GM23338 (cell line): ENCODE measurements around the gene TNNT3. TPM values are rescaled to one million over a fixed set of nuclear protein-coding genes. Genes with fewer than 3 reads are reported as not detected.

Experiments used
- ATAC-seq: fragments of 200-7000 bp; cut with Tn5 transposase; 3 replicates; pipeline ENCODE4 v1.9.1; 2020
- DNase-seq: peaks from one replicate; pipeline ENCODE4 v3.0.0-alpha.2; 2015; ENCODE audit warnings: low spot score
- H2AFZ ChIP-seq: fragments of 200-600 bp; sonication (generic); 2 replicates; pipeline ENCODE4 v1.8.0; 2016; ENCODE audit warnings: antibody characterized with exemption, mild to moderate bottlenecking, moderate library complexity
- H3F3A ChIP-seq: fragments of 200-600 bp; sonication (generic); replicated peaks from 2 replicates; pipeline ENCODE4 v1.8.0; 2017; ENCODE audit warnings: antibody characterized with exemption, mixed run types, low read depth
- H3K27ac ChIP-seq: fragments of 200-600 bp; sonication (generic); 2 replicates; pipeline ENCODE4 v1.6.1; 2016; ENCODE audit warnings: low read depth
- H3K27me3 ChIP-seq: fragments of 200-600 bp; sonication (generic); 2 replicates; pipeline ENCODE4 v1.8.0; 2016; ENCODE audit warnings: mild to moderate bottlenecking, mixed run types, moderate library complexity; ENCODE audit not compliant: insufficient read depth
- H3K36me3 ChIP-seq: fragments of 200-600 bp; sonication (generic); 2 replicates; pipeline ENCODE4 v1.8.0; 2016; ENCODE audit warnings: mild to moderate bottlenecking; ENCODE audit not compliant: insufficient read depth
- H3K4me1 ChIP-seq: fragments of 200-600 bp; sonication (generic); 2 replicates; pipeline ENCODE4 v1.8.0; 2016; ENCODE audit warnings: mild to moderate bottlenecking, moderate library complexity; ENCODE audit not compliant: insufficient read depth
- H3K4me2 ChIP-seq: fragments of 200-600 bp; sonication (generic); 2 replicates; pipeline ENCODE4 v1.7.1; 2017; ENCODE audit warnings: mixed run types
- H3K4me3 ChIP-seq: fragments of 200-600 bp; sonication (generic); 2 replicates; pipeline ENCODE4 v1.6.1; 2016; ENCODE audit warnings: mixed run types
- H3K79me2 ChIP-seq: fragments of 200-600 bp; sonication (generic); replicated peaks from 2 replicates; pipeline ENCODE4 v1.8.0; 2017; ENCODE audit warnings: mild to moderate bottlenecking; ENCODE audit not compliant: insufficient read depth
- H3K9me2 ChIP-seq: fragments of 200-600 bp; sonication (generic); 2 replicates; pipeline ENCODE4 v1.8.0; 2017; ENCODE audit not compliant: insufficient read depth
- H4K20me1 ChIP-seq: fragments of 200-600 bp; sonication (generic); replicated peaks from 2 replicates; pipeline ENCODE4 v1.8.0; 2017; ENCODE audit warnings: mild to moderate bottlenecking; ENCODE audit not compliant: insufficient read depth
- H3K27ac Mint-ChIP-seq: 2 replicates; pipeline ENCODE4 v1.8.0; 2020; ENCODE audit warnings: inconsistent platforms, mild to moderate bottlenecking, moderate library complexity, mixed read lengths
- H3K27me3 Mint-ChIP-seq: 3 replicates; pipeline ENCODE4 v1.8.0; 2022; ENCODE audit warnings: low read depth, mild to moderate bottlenecking, moderate library complexity, mixed read lengths, inconsistent platforms; ENCODE audit not compliant: insufficient read depth, poor library complexity
- H3K36me3 Mint-ChIP-seq: 3 replicates; pipeline ENCODE4 v1.8.0; 2021; ENCODE audit warnings: low read depth, mild to moderate bottlenecking, inconsistent platforms, moderate library complexity, mixed read lengths
- H3K4me1 Mint-ChIP-seq: 3 replicates; pipeline ENCODE4 v1.8.0; 2020; ENCODE audit warnings: mild to moderate bottlenecking, inconsistent platforms, mixed read lengths
- H3K4me3 Mint-ChIP-seq: 3 replicates; pipeline ENCODE4 v1.8.0; 2021; ENCODE audit warnings: moderate library complexity, mild to moderate bottlenecking, inconsistent platforms, mixed read lengths
- H3K9me3 Mint-ChIP-seq: 3 replicates; pipeline ENCODE4 v1.8.0; 2020; ENCODE audit warnings: moderate library complexity, mild to moderate bottlenecking, inconsistent platforms, mixed read lengths
- CREB1 ChIP-seq: fragments of 250-450 bp; sonication (Bioruptor Pico); IDR thresholded peaks from 2 replicates; pipeline ENCODE4 v1.5.0; 2020; ENCODE audit warnings: low read depth, mild to moderate bottlenecking, moderate library complexity
- EZH2 ChIP-seq: fragments of 200-600 bp; sonication (generic); IDR thresholded peaks from one replicate; pipeline ENCODE4 v1.8.0; 2017; ENCODE audit warnings: antibody characterized with exemption, mild to moderate bottlenecking, low read depth; ENCODE audit not compliant: unreplicated experiment
- JUNB ChIP-seq: IDR thresholded peaks from one replicate; pipeline ENCODE4 v1.6.1; 2016; ENCODE audit warnings: antibody characterized with exemption; ENCODE audit not compliant: unreplicated experiment
- NANOG ChIP-seq: IDR thresholded peaks from 2 replicates; pipeline ENCODE4 v1.6.1; 2016; ENCODE audit warnings: antibody characterized with exemption, borderline replicate concordance
- POLR2AphosphoS5 ChIP-seq: IDR thresholded peaks from 2 replicates; pipeline ENCODE4 v1.6.1; 2016; ENCODE audit warnings: antibody characterized with exemption, low read depth
- REST ChIP-seq: IDR thresholded peaks from one replicate; pipeline ENCODE4 v1.6.1; 2018; ENCODE audit warnings: antibody characterized with exemption; ENCODE audit not compliant: unreplicated experiment
- STAT1 ChIP-seq: IDR thresholded peaks from one replicate; pipeline ENCODE4 v1.6.1; 2016; ENCODE audit warnings: antibody characterized with exemption; ENCODE audit not compliant: unreplicated experiment
- ZNF114 ChIP-seq: fragments of 250-450 bp; sonication (Bioruptor Pico); IDR thresholded peaks from 2 replicates; pipeline ENCODE4 v1.5.0; 2020; ENCODE audit warnings: mild to moderate bottlenecking, moderate library complexity
- ZNF331 ChIP-seq: fragments of 250-450 bp; sonication (Bioruptor Pico); IDR thresholded peaks from 2 replicates; pipeline ENCODE4 v1.5.0; 2020; ENCODE audit warnings: low read depth, mild to moderate bottlenecking, moderate library complexity
- ZNF462 ChIP-seq: fragments of 250-450 bp; sonication (Bioruptor Pico); IDR thresholded peaks from 2 replicates; pipeline ENCODE4 v1.5.0; 2020; ENCODE audit warnings: mild to moderate bottlenecking, moderate library complexity
- polyA plus RNA-seq: library from polyadenylated mRNA; unstranded; fragments of >200 nt; fragmentation: Nextera tagmentation; extraction: Ambion mirVana; gene quantifications from 2 replicates; pipeline ENCODE4 v1.2.1, GENCODE V29; 2016
- total RNA-seq: library from RNA; depleted of rRNA; stranded (reverse); fragments of >200 nt; shearing (Covaris generic); gene quantifications from 2 replicates; pipeline ENCODE4 v1.2.3, GENCODE V29; 2014

TNNT3 gene
- total and polyA plus RNA-seq, 2 experiments from 2014 or later, result not detected

GRCh38 chr11:1896468-1896867 lies 23.0 kb upstream of the TNNT3 start (continued):
- TF ChIP-seq ZNF114 (CRISPR knock-in tag) (no peak), STAT1 (no peak), REST (no peak)

- Mint-ChIP-seq H3K36me3 (no peaks in the 10 kb centered on the region), H3K27me3 (peaks cover 5% of the 10 kb centered on the region), H3K4me3 (no peak overlapping the region), H3K4me1 (peaks cover 8% of the 10 kb centered on the region), H3K27ac (no peak overlapping the region), H3K9me3 (no peaks in the 10 kb centered on the region)
- Histone ChIP-seq H3K9me2 (no peaks in the 10 kb centered on the region), H3K79me2 (no peaks in the 10 kb centered on the region), H3K27me3 (no peaks in the 10 kb centered on the region), H3K4me3 (no peak overlapping the region), H3K36me3 (no peaks in the 10 kb centered on the region), H3K4me1 (no peaks in the 10 kb centered on the region), H3F3A (no peaks in the 10 kb centered on the region), H3K4me2 (no peak overlapping the region), H2AFZ (peak overlapping the region; percentile 61; the same call in 1 of the 2 replicates), H4K20me1 (no peaks in the 10 kb centered on the region), H3K27ac (no peak overlapping the region)
- DNase-seq (no peak), ATAC-seq (no peak)
- TF ChIP-seq ZNF114 (CRISPR knock-in tag) (no peak), ZNF462 (CRISPR knock-in tag) (no peak), POLR2AphosphoS5 (no peak), CREB1 (CRISPR knock-in tag) (no peak), ZNF331 (CRISPR knock-in tag) (no peak), JUNB (no peak), EZH2 (no peak), STAT1 (no peak), REST (no peak), NANOG (no peak)
Observed at GRCh38 chr11:1896923-1897322, 22.6 kb upstream of the TNNT3 start.
